WTC11 (cell line): ENCODE results near the gene KCNIP1. TPM values are rescaled to one million over a fixed set of nuclear protein-coding genes. Genes with fewer than 3 reads are reported as not detected.

ENCODE experiments used
- ATAC-seq: fragments of 200-7000 bp; cut with Tn5 transposase; 2 replicates; pipeline ENCODE4 v1.10.0; 2021; ENCODE audit warnings: mild to moderate bottlenecking, moderate library complexity
- CTCF ChIA-PET: fragments of 300-600 bp; sonication (Branson Sonifier 250); formaldehyde crosslinking; loops from one replicate; lab custom pipeline; 2021; ENCODE audit warnings: antibody characterized with exemption; lab: Charles Lee
- POLR2A ChIA-PET: fragments of 350-600 bp; sonication (Branson Sonifier 250); formaldehyde crosslinking; loops from one replicate; lab custom pipeline; 2021; ENCODE audit warnings: antibody characterized with exemption; lab: Charles Lee
- DNase-seq: peaks from one replicate; pipeline ENCODE4 v3.0.0; 2021; ENCODE audit warnings: low spot score
- H3K27ac Mint-ChIP-seq: 2 replicates; pipeline ENCODE4 v1.8.0; 2021; ENCODE audit warnings: mixed read lengths
- H3K27me3 Mint-ChIP-seq: 2 replicates; pipeline ENCODE4 v1.8.0; 2021; ENCODE audit warnings: low read depth, mild to moderate bottlenecking, moderate library complexity, mixed read lengths
- H3K36me3 Mint-ChIP-seq: 2 replicates; pipeline ENCODE4 v1.8.0; 2021; ENCODE audit warnings: mixed read lengths
- H3K4me1 Mint-ChIP-seq: 2 replicates; pipeline ENCODE4 v1.8.0; 2022; ENCODE audit warnings: mixed read lengths
- H3K4me3 Mint-ChIP-seq: 2 replicates; pipeline ENCODE4 v1.8.0; 2021; ENCODE audit warnings: mild to moderate bottlenecking, moderate library complexity, mixed read lengths
- H3K9me3 Mint-ChIP-seq: 2 replicates; pipeline ENCODE4 v1.8.0; 2021; ENCODE audit warnings: mixed read lengths
- ATF1 ChIP-seq: sonication (generic); formaldehyde crosslinking; IDR thresholded peaks from 2 replicates; pipeline ENCODE4 v1.8.1; 2023; ENCODE audit warnings: mild to moderate bottlenecking, moderate library complexity, missing genetic modification reagents
- CDX4 ChIP-seq: fragments of 250-450 bp; sonication (Bioruptor Pico); IDR thresholded peaks from 2 replicates; pipeline ENCODE4 v1.9.0; 2021; ENCODE audit warnings: moderate library complexity, mild to moderate bottlenecking, inconsistent platforms, borderline replicate concordance
- CREM ChIP-seq: sonication (generic); formaldehyde crosslinking; IDR thresholded peaks from 2 replicates; pipeline ENCODE4 v1.8.1; 2022; ENCODE audit warnings: mild to moderate bottlenecking, missing genetic modification reagents, moderate library complexity
- FOXP1 ChIP-seq: sonication (generic); formaldehyde crosslinking; IDR thresholded peaks from 2 replicates; pipeline ENCODE4 v1.8.0; 2022; ENCODE audit warnings: missing genetic modification reagents, mild to moderate bottlenecking, moderate library complexity, borderline replicate concordance
- NFE2L1 ChIP-seq: sonication (generic); formaldehyde crosslinking; IDR thresholded peaks from 2 replicates; pipeline ENCODE4 v1.8.1; 2023; ENCODE audit warnings: missing genetic modification reagents
- NR3C1 ChIP-seq: sonication (generic); formaldehyde crosslinking; conservative IDR thresholded peaks from 2 replicates; pipeline ENCODE4 v1.8.1; 2023; ENCODE audit warnings: low read depth, mild to moderate bottlenecking, missing genetic modification reagents
- PREB ChIP-seq: sonication (generic); formaldehyde crosslinking; IDR thresholded peaks from 2 replicates; pipeline ENCODE4 v1.8.1; 2022; ENCODE audit warnings: mild to moderate bottlenecking, missing genetic modification reagents, moderate library complexity, borderline replicate concordance
- SMAD3 ChIP-seq: sonication (generic); formaldehyde crosslinking; IDR thresholded peaks from 2 replicates; pipeline ENCODE4 v1.8.0; 2022; ENCODE audit warnings: missing genetic modification reagents, mild to moderate bottlenecking, borderline replicate concordance
- SMAD4 ChIP-seq: sonication (generic); formaldehyde crosslinking; IDR thresholded peaks from 2 replicates; pipeline ENCODE4 v1.8.0; 2022; ENCODE audit warnings: mild to moderate bottlenecking, missing genetic modification reagents
- SP1 ChIP-seq: sonication (generic); formaldehyde crosslinking; conservative IDR thresholded peaks from 2 replicates; pipeline ENCODE4 v1.8.1; 2022; ENCODE audit warnings: missing genetic modification reagents
- ZNF138 ChIP-seq: sonication (generic); formaldehyde crosslinking; conservative IDR thresholded peaks from 2 replicates; pipeline ENCODE4 v1.8.1; 2022; ENCODE audit warnings: mild to moderate bottlenecking, moderate library complexity, missing genetic modification reagents
- ZNF281 ChIP-seq: sonication (generic); formaldehyde crosslinking; IDR thresholded peaks from 2 replicates; pipeline ENCODE4 v1.8.0; 2023; ENCODE audit warnings: mild to moderate bottlenecking, missing genetic modification reagents
- ZNF671 ChIP-seq: fragments of 250-450 bp; sonication (Bioruptor Pico); IDR thresholded peaks from 2 replicates; pipeline ENCODE4 v1.8.0; 2021; ENCODE audit warnings: mild to moderate bottlenecking
- total RNA-seq: library from RNA; stranded (reverse); gene quantifications from 3 replicates; pipeline ENCODE4 v1.2.3, GENCODE V29; 2021
- TF ChIP-seq, protein P1 (sequence below): fragments of 250-450 bp; sonication (Bioruptor Pico); IDR thresholded peaks from 2 replicates; pipeline ENCODE4 v1.9.0; 2021; ENCODE audit warnings: mild to moderate bottlenecking
- TF ChIP-seq, protein P2 (sequence below): sonication (generic); formaldehyde crosslinking; IDR thresholded peaks from 2 replicates; pipeline ENCODE4 v1.8.1; 2022; ENCODE audit warnings: low read depth, missing genetic modification reagents, borderline replicate concordance
- TF ChIP-seq, protein P3 (sequence below): sonication (generic); formaldehyde crosslinking; IDR thresholded peaks from 2 replicates; pipeline ENCODE4 v1.8.1; 2022; ENCODE audit warnings: low read depth, mild to moderate bottlenecking, moderate library complexity, missing genetic modification reagents, borderline replicate concordance
- TF ChIP-seq, protein P4 (sequence below): sonication (generic); formaldehyde crosslinking; IDR thresholded peaks from 2 replicates; pipeline ENCODE4 v1.8.1; 2023; ENCODE audit warnings: mild to moderate bottlenecking, missing genetic modification reagents, moderate library complexity
- TF ChIP-seq, protein P5 (sequence below): sonication (generic); formaldehyde crosslinking; IDR thresholded peaks from 2 replicates; pipeline ENCODE4 v1.8.1; 2023; ENCODE audit warnings: mild to moderate bottlenecking, missing genetic modification reagents, borderline replicate concordance
- TF ChIP-seq, protein P6 (sequence below): sonication (generic); formaldehyde crosslinking; IDR thresholded peaks from 2 replicates; pipeline ENCODE4 v1.8.1; 2023; ENCODE audit warnings: mild to moderate bottlenecking, missing genetic modification reagents

The KCNIP1 gene
- total RNA-seq, 1 experiment from 2014 or later = 0.59 TPM

DNA sequence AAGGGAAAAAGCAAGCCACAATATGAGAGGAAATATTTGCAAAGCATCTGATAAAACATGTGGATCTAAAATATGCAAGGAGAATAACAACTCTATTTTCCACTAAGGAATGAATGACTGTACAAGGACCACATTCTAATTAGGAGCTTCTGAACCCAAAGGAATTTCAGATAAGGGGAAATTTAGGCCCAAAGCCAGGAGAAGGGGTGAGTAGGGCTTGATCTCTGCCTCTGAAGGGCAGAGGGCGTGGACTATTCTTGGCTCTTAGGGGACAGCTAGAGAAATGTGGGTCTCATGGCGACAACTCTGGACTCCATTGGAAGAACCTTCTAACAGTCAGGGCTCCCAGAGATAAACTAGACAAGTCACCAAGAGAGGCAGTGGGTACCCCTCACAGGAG, 147.0 kb downstream of the KCNIP1 start:
- peaks cover 5% of the 10 kb centered on the region; the same call in 1 of the 2 replicates for H3K36me3 Mint-ChIP-seq
- TF ChIP-seq NR3C1 (CRISPR knock-in tag) = no peak
- TF ChIP-seq, protein P1, sequence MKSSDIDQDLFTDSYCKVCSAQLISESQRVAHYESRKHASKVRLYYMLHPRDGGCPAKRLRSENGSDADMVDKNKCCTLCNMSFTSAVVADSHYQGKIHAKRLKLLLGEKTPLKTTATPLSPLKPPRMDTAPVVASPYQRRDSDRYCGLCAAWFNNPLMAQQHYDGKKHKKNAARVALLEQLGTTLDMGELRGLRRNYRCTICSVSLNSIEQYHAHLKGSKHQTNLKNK (CRISPR knock-in tag) = no peak
- TF ChIP-seq ZNF138 (CRISPR knock-in tag) = no peak
- TF ChIP-seq, protein P2, sequence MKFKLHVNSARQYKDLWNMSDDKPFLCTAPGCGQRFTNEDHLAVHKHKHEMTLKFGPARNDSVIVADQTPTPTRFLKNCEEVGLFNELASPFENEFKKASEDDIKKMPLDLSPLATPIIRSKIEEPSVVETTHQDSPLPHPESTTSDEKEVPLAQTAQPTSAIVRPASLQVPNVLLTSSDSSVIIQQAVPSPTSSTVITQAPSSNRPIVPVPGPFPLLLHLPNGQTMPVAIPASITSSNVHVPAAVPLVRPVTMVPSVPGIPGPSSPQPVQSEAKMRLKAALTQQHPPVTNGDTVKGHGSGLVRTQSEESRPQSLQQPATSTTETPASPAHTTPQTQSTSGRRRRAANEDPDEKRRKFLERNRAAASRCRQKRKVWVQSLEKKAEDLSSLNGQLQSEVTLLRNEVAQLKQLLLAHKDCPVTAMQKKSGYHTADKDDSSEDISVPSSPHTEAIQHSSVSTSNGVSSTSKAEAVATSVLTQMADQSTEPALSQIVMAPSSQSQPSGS (CRISPR knock-in tag) = no peak
- no peak for TF ChIP-seq ZNF281 (CRISPR knock-in tag)
- no peak for TF ChIP-seq NFE2L1 (CRISPR knock-in tag)
- TF ChIP-seq, protein P3, sequence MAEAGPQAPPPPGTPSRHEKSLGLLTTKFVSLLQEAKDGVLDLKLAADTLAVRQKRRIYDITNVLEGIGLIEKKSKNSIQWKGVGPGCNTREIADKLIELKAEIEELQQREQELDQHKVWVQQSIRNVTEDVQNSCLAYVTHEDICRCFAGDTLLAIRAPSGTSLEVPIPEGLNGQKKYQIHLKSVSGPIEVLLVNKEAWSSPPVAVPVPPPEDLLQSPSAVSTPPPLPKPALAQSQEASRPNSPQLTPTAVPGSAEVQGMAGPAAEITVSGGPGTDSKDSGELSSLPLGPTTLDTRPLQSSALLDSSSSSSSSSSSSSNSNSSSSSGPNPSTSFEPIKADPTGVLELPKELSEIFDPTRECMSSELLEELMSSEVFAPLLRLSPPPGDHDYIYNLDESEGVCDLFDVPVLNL (CRISPR knock-in tag) = no peak
- TF ChIP-seq ZNF671 (CRISPR knock-in tag) = no peak
- no peak for TF ChIP-seq PREB
- TF ChIP-seq ATF1 = no peak
- no peak for TF ChIP-seq CDX4 (CRISPR knock-in tag)
- no peak for TF ChIP-seq FOXP1 (CRISPR knock-in tag)
- no peak for TF ChIP-seq CREM (CRISPR knock-in tag)
- TF ChIP-seq, protein P4, sequence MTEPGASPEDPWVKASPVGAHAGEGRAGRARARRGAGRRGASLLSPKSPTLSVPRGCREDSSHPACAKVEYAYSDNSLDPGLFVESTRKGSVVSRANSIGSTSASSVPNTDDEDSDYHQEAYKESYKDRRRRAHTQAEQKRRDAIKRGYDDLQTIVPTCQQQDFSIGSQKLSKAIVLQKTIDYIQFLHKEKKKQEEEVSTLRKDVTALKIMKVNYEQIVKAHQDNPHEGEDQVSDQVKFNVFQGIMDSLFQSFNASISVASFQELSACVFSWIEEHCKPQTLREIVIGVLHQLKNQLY (CRISPR knock-in tag) = no peak
- TF ChIP-seq SP1 (CRISPR knock-in tag) = no peak
- no peak for TF ChIP-seq SMAD4 (CRISPR knock-in tag)
- TF ChIP-seq, protein P5, sequence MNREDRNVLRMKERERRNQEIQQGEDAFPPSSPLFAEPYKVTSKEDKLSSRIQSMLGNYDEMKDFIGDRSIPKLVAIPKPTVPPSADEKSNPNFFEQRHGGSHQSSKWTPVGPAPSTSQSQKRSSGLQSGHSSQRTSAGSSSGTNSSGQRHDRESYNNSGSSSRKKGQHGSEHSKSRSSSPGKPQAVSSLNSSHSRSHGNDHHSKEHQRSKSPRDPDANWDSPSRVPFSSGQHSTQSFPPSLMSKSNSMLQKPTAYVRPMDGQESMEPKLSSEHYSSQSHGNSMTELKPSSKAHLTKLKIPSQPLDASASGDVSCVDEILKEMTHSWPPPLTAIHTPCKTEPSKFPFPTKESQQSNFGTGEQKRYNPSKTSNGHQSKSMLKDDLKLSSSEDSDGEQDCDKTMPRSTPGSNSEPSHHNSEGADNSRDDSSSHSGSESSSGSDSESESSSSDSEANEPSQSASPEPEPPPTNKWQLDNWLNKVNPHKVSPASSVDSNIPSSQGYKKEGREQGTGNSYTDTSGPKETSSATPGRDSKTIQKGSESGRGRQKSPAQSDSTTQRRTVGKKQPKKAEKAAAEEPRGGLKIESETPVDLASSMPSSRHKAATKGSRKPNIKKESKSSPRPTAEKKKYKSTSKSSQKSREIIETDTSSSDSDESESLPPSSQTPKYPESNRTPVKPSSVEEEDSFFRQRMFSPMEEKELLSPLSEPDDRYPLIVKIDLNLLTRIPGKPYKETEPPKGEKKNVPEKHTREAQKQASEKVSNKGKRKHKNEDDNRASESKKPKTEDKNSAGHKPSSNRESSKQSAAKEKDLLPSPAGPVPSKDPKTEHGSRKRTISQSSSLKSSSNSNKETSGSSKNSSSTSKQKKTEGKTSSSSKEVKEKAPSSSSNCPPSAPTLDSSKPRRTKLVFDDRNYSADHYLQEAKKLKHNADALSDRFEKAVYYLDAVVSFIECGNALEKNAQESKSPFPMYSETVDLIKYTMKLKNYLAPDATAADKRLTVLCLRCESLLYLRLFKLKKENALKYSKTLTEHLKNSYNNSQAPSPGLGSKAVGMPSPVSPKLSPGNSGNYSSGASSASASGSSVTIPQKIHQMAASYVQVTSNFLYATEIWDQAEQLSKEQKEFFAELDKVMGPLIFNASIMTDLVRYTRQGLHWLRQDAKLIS (CRISPR knock-in tag) = no peak
- TF ChIP-seq, protein P6, sequence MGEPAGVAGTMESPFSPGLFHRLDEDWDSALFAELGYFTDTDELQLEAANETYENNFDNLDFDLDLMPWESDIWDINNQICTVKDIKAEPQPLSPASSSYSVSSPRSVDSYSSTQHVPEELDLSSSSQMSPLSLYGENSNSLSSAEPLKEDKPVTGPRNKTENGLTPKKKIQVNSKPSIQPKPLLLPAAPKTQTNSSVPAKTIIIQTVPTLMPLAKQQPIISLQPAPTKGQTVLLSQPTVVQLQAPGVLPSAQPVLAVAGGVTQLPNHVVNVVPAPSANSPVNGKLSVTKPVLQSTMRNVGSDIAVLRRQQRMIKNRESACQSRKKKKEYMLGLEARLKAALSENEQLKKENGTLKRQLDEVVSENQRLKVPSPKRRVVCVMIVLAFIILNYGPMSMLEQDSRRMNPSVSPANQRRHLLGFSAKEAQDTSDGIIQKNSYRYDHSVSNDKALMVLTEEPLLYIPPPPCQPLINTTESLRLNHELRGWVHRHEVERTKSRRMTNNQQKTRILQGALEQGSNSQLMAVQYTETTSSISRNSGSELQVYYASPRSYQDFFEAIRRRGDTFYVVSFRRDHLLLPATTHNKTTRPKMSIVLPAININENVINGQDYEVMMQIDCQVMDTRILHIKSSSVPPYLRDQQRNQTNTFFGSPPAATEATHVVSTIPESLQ = no peak
- TF ChIP-seq SMAD3 (CRISPR knock-in tag) = no peak
- TF ChIP-seq, all 79 proteins: peak for 0
- DNase-seq = no peak
- no peak overlapping the region for H3K27ac Mint-ChIP-seq
- ChIA-PET POLR2A (no interaction called here), CTCF (no interaction called here)
- peaks cover 31% of the 10 kb centered on the region for H3K4me1 Mint-ChIP-seq
- H3K27me3 Mint-ChIP-seq = no peaks in the 10 kb centered on the region
- peaks cover 9% of the 10 kb centered on the region for H3K9me3 Mint-ChIP-seq
- ATAC-seq = no peak
- no peak overlapping the region for H3K4me3 Mint-ChIP-seq
